Measurements from ENCODE around the gene UBE2D2.

UBE2D2 gene

DNA sequence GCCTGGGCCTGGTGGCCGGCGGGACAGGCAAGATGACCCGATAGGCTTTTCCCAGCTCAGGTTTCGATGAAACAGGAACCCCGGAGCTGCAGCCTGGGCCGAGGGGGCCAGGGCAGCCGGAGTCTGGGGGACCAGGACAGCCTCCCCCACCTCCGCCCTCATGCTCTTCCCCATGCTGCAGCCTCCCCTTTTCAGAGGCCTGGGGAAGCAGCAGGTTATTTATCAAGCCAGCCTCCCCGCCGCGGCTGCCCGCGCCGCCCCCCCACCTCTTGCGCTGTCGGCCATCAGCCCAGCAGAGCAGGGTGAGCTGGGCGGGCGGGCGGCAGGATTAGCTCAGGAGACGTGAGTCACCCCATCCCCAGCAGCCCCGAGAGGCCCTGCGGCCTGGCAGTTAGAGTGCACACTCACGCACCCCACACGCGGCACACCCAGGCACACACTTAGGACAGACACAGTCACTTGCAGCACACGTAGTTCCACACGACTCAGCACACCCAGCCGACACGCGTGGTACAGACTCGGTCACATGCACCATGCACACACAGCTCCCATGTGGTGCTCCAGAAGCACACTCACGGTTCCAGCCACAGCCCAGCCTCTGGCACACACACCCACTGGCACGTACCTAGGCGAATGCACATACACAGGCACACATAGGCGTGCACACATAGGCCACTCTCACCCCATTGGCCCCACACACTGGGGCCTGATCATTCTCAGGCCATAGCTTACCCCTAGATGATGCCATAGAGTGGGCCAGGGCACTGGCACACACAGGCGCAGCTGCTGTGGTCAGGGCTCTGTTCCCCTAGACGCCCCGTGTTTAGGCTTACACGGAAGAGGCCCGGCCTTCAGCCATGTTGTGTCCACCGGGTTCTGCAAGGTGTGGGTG, 100.0 kb downstream of the UBE2D2 start:
- no peak for TF ChIP-seq CTCF (IDR thresholded peaks at IDR 0.05; ENCODE audit: extremely low read depth, missing control alignments)
- peak; percentile 57 for DNase-seq (ENCODE audit: low spot score)

- no peak for DNase-seq (ENCODE audit: low spot score)
- TF ChIP-seq CTCF (IDR thresholded peaks at IDR 0.05; ENCODE audit: extremely low read depth, missing control alignments) = no peak
These were observed 101.5 kb downstream of the UBE2D2 start for GRCh38 chr5:139662617-139663016.

DNA sequence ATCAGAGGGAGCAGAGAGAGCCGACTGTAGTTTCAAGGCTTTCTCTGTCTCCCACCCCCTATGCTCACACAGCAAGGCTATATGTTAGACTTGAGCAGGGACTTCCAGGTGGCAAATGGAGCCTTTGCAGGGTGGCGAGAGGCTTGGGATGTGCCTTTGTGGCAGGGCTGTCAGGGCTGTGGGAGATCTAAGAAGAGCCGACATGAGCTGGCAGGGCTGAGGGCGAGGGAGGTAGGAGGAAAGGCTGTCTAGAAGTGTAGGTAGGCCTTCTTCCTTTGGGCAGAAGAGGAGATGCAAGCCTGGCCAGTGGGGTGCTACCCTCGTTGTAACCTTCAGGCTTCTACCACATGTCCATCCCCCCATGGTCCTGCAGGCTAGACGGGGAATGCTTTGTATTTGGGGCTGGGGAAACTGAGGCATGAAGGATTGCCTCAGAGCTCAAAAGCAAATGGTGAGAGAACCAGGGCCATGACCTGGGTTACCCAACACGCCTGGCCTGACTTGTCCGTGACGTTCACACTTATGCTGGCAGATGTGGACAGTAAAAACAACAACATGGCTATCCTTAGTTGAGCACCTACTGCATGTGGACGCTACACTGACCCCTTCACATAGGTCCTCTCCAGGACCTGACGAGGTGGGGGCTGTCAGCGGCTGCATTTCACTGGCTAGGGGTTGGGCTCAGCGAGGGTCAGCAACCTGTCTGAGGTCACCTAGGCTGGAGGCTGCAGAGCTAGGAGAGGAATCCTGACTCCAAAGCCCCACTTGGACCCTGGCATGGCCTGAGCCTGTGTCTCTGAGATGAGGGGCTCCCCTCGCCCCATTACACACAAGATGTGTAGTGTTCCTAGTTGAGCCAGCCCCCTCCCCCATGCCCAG, 102.3 kb downstream of the UBE2D2 start:
- DNase-seq (ENCODE audit: low spot score) = no peak
- TF ChIP-seq CTCF (IDR thresholded peaks at IDR 0.05; ENCODE audit: extremely low read depth, missing control alignments) = no peak

- DNase-seq (ENCODE audit: low spot score) = peak; percentile 88
- TF ChIP-seq CTCF (IDR thresholded peaks at IDR 0.05; ENCODE audit: extremely low read depth, missing control alignments) = no peak
These were observed 103.1 kb downstream of the UBE2D2 start for GRCh38 chr5:139664086-139664693.

DNA sequence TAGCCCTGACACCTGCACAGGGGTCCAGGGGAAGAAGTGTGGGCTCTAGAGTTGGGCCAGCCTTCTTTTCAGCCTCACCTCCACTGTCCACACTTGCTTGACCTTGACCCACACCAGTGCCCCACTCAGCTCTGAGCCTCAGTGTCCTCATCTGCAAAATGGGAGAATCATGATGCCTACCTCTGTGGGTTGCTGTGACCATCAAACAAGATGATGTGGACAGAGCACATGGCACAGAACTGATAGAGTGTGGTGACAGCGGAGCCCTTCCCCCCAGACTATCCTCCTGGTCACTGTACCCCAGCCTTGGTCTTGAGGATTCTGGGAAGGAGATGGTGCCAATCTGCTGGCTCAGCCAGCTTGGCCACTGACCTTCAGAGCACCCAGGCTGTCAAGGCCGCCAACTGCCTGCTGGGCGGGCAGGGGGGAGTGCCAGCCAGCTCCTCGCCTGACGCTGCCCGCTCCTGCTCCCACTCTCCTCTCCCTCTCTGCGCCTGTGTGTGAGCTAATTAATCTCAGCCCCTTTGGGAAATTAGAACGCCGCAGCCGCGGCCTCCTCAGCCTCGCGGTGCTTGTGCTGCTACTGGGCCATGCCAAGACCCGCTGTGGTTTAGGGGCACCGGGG, 103.7 kb downstream of the UBE2D2 start:
- TF ChIP-seq CTCF (IDR thresholded peaks at IDR 0.05; ENCODE audit: extremely low read depth, missing control alignments) = no peak
- no peak for DNase-seq (ENCODE audit: low spot score)

DNA sequence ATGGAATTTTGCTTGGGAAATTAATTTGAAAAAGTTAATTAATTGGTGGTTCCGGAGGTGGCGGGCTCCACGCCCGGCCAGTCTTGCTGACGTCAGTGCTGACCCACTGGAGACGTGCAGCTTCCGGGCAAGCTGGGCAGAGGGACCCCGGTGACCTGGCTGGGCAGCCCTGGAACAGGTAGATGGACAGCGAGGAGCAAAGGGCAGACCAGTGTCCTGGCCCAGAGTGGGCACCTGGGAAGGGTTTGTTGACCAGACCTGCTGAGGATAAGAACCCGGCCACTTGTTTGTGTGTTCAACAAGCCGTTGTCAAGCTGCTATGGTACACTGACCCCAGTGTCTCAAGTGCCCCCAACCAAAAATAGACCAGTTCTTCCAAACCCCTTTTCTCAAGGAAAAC, 104.5 kb downstream of the UBE2D2 start:
- no peak for TF ChIP-seq CTCF (IDR thresholded peaks at IDR 0.05; ENCODE audit: extremely low read depth, missing control alignments)
- DNase-seq (ENCODE audit: low spot score) = no peak

Data from GM20000 (cell line).